Ureter (tissue), 1 donor: Measurements from ENCODE around the gene FGF4. TPM values are rescaled to one million over a fixed set of nuclear protein-coding genes. Genes with fewer than 3 reads are reported as not detected.

Experiments
- DNase-seq: peaks from one replicate; pipeline ENCODE4 v3.0.0-alpha.2; 2020; ENCODE audit warnings: low spot score
- total RNA-seq: library from RNA; stranded (reverse); gene quantifications from one replicate; pipeline ENCODE4 v1.2.4, GENCODE V29; 2023
- donor health status: DM: yes; HTN: yes; CAD: no.

FGF4 gene
- not detected for total RNA-seq

GRCh38 chr11:69775163-69775755, at the start of gene FGF4:
Gene FGF4 (minus strand): TSS chr11:69775341. CDS start chr11:69775084, 257 bp downstream.
- DNase-seq, result no peak

GRCh38 chr11:69823641-69824265, 48.6 kb upstream of the FGF4 start:
- no peak for DNase-seq

DNA sequence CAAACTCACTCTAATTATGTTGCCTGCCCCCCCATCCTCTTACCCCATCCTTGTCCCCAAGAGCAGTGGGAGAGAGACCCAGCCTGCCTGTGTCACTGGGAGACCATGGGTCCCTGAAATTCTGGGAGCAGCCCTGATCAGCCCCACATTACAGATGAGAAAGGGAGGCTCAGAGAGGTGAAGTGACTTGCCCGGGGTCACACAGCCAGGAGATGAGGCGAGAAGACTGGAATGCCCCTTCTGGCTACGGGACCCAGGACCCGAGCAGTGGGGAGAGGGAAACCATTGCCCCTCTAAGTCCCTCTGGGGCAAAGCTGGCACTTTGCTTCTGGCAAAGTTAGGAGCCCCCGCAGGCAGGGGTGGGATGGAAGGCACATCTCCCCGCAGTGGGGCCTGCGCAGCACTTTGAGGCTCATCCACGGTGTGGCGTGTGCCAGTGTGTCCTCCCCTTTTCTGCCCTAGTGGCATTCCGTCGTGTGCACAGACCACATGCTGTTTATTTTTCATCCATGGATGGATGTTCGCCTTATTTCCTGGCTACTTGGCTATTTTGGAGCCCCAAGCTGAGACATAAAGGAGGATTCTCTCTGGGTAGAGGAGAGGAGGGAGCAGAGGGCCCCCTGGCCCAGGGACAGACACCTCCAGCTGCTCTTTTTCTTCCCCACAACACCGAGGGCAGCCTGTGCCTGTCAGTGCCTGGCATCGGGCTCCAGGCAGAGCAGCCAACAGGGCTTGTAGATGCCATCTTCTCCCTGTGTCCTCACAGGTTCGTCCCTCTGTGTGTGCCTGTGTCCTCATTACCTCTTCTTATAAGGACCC, 47.7 kb upstream of the FGF4 start:
- no peak for DNase-seq

DNA sequence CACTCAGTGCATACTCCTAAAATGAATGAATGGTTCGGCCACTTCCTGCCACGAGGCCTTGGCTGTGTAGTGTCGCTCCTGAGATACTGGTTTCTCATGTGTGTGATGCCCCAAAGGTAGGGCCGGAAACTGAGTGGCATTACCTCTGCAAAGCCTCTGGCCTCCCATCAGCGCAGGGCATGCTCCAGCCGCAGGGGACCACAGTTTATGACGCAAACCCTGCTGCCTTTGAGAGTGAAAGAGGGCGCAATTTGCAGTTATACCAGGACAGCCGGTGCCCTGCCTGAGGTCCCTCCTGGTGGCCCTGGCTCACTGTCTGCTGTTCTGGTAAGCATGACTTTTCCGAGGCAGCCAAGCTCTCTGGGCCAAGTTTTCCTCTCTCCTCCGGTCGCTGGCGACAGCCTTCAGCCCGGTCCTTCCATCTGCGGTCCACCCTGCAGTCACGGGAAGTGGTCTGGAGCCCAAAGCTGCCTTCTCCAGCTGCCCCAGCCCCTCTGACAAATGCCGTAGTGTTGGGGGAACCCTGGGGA, 46.4 kb upstream of the FGF4 start:
- no peak for DNase-seq

DNA sequence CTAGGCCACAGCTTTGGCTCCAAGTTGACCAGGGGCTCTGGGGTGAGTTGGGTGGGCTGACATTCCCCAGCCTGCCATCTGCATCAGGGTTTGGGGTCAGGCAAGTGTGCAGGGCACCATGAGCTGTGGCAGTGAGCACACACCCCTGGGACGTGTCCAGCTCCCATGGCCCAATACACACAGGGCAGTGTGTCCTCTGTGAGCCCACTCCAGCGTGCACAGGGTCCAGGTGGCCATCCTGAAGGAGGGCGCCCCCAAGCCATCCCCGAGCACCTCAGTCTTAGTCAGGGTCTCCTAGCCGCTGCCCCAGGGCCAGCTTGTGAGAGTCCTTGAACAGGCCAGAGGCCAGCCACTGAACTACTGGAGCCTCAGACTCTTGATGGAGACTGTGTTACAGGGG, 45.3 kb upstream of the FGF4 start:
- no peak for DNase-seq

- no peak for DNase-seq
Measured at GRCh38 chr11:69819541-69820070, 44.5 kb upstream of the FGF4 start.

- DNase-seq, result no peak
Measured at GRCh38 chr11:69818603-69819441, 43.7 kb upstream of the FGF4 start, which contains the start of gene FGF3. Gene FGF3 (minus strand): TSS chr11:69819416. CDS start chr11:69818933, 483 bp downstream.

GRCh38 chr11:69818231-69818602, 43.1 kb upstream of the FGF4 start:
- no peak for DNase-seq

GRCh38 chr11:69817265-69818230, 42.4 kb upstream of the FGF4 start:
- DNase-seq, result no peak

DNA sequence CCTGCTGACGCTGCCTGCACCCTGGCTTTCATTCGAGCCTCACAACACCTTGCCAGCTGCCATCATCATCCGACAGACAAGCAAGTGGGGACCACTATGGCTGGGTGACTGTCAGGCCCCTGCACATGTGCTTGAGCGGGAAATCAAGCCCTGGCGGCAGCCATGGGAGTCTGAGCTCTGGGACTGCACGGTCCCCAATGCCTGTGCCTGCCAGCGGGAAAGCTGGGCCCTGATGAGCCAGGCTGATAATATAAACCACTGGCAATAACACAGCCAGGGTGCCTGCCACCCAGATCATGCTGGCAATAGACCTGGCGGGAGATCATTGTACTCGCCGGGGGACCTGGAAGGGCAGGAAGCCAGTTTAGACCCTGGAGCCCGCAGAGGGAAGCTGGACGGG, 41.5 kb upstream of the FGF4 start:
- no peak for DNase-seq

- no peak for DNase-seq
Measured at GRCh38 chr11:69815973-69816372, 40.8 kb upstream of the FGF4 start.

- DNase-seq, result no peak
Measured at GRCh38 chr11:69814902-69815301, 39.8 kb upstream of the FGF4 start.

GRCh38 chr11:69814411-69814810, 39.3 kb upstream of the FGF4 start:
- DNase-seq, result no peak

- DNase-seq, result no peak
Measured at GRCh38 chr11:69813839-69814238, 38.7 kb upstream of the FGF4 start.

DNA sequence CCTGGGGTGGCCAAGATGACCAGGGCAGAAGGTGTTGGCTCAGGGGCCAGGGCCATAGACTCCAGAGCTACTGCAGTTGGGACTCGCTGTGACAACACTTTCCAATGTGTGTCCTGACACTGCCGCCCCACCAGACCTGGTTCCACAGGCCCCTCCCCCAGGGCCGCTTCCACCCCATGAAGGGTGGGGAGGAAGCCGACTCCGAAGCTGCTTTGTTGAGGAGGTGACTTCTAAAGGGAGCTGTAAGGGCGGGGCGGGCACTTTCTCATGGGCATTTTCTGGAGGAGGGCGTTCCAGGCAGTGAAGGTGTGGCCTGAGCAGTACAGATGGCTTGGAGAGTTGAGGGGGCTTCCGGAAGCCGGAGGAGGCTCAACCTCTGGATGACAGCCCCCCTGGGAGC, 37.8 kb upstream of the FGF4 start:
- no peak for DNase-seq

GRCh38 chr11:69812256-69812655, 37.1 kb upstream of the FGF4 start:
- DNase-seq, result no peak

- no peak for DNase-seq
Measured at GRCh38 chr11:69811431-69811830, 36.3 kb upstream of the FGF4 start.

DNA sequence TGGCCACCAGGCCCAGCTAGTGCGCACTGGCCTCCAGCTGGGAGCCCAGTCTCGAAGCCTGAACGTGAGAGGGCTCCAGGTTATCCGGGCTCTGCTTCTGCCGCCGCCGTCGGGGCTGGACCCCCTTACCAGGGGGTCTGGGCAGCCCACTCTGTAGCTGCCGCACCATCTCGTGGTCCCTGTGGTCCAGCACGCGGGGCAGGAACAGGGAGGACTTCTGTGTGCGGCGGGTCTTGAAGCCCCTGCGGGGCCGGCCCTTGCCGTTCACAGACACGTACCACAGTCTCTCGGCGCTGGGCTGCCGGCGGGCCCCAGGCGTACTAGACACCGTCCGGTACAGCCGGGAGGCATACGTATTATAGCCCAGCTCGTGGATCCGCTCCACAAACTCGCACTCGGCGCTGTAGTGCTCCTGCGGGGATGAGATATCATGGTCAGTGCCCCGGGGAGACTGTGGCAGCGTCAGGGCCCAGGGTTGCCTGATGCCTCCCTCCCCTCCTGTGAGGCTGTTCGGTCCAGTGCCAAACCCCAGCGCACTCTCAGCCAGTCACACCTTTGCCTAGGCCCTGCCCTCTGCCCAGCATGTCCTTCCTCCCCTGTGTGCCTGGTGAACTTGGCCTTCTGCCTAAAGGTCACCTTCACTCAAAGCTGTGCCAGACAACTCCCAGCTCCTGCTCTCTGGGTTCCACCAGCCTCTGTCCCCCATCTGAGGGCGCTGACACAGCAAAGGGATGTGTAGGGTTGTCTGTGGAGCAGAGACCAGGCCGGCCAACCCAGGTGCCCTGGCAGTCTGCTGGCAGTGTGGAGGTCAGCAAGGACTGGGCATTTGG, 35.4 kb upstream of the FGF4 start:
- DNase-seq, result no peak

DNA sequence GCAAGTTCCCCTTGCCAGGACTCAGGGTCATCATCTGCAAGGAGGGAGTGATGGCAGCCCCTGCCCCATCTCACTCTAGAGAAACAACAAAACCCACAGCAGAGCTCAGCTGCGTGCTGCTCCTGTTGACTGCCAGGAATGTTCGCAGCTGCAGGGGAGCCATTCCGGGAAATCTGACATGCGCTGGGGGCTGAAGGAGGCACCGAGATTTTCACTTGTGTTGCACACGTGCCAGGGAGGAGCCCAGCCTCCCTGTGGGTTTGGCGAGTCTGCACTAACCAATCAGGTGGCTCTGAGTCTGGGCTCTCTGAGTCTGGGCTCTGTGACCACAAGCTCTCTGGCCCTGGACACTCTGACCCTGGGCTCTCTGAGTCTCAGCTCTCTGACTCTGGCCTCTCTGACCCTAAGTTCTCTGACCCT, 33.5 kb upstream of the FGF4 start:
- DNase-seq, result no peak
